K562 (cell line): Measurements from ENCODE around the gene CALU. TPM values are rescaled to one million over a fixed set of nuclear protein-coding genes. Genes with fewer than 3 reads are reported as not detected.

Experiments used
- CBFA2T2 ChIP-seq: fragments of 450-650 bp; conservative IDR thresholded peaks from 2 replicates; pipeline ENCODE4 v1.6.1; 2017; ENCODE audit warnings: mild to moderate bottlenecking
- EP400 ChIP-seq: fragments of 450-650 bp; IDR thresholded peaks from 2 replicates; pipeline ENCODE4 v1.6.1; 2017; ENCODE audit warnings: antibody characterized with exemption, mild to moderate bottlenecking, moderate library complexity
- EWSR1 ChIP-seq: fragments of 450-650 bp; IDR thresholded peaks from 2 replicates; pipeline ENCODE4 v1.6.1; 2018; ENCODE audit warnings: borderline replicate concordance, mild to moderate bottlenecking, low read depth, moderate library complexity; ENCODE audit not compliant: partially characterized antibody
- NUFIP1 ChIP-seq: fragments of 450-650 bp; IDR thresholded peaks from 2 replicates; pipeline ENCODE4 v1.6.1; 2018; ENCODE audit not compliant: partially characterized antibody
- SIN3B ChIP-seq: fragments of 450-650 bp; IDR thresholded peaks from 2 replicates; pipeline ENCODE4 v1.6.1; 2017; ENCODE audit warnings: low read depth, mild to moderate bottlenecking, moderate library complexity
- SP1 ChIP-seq: sonication (generic); formaldehyde crosslinking; IDR thresholded peaks from 2 replicates; pipeline ENCODE4 v1.8.1; 2022; ENCODE audit warnings: mild to moderate bottlenecking, missing genetic modification reagents
- THRAP3 ChIP-seq: fragments of 450-650 bp; IDR thresholded peaks from 2 replicates; pipeline ENCODE4 v1.6.1; 2016; ENCODE audit warnings: mild to moderate bottlenecking, inconsistent platforms, borderline replicate concordance
- ZBED1 ChIP-seq: IDR thresholded peaks from 2 replicates; pipeline ENCODE4 v1.6.1; 2014
- ZFP1 ChIP-seq: fragments of 450-650 bp; formaldehyde crosslinking; IDR thresholded peaks from 2 replicates; pipeline ENCODE4 v1.4.0; 2020; ENCODE audit warnings: mild to moderate bottlenecking, mixed read lengths
- ZNF133 ChIP-seq: fragments of 250-450 bp; sonication (Bioruptor Pico); IDR thresholded peaks from 2 replicates; pipeline ENCODE4 v1.4.0; 2020; ENCODE audit warnings: mild to moderate bottlenecking
- ZNF165 ChIP-seq: fragments of 250-450 bp; sonication (Bioruptor Pico); IDR thresholded peaks from 2 replicates; pipeline ENCODE4 v1.4.0; 2020; ENCODE audit warnings: borderline replicate concordance
- polyA plus RNA-seq, 8 experiments: library from polyadenylated mRNA; depleted of rRNA in 4 of 8; stranded (reverse) in 5 of 8; unstranded in 3 of 8; fragments of >200 nt; fragmentation: Nextera tagmentation in 2 of 8; fragmentation: Illumina TruSeq in 1 of 8; extraction: Ambion mirVana in 2 of 8; extraction: Trizol in 1 of 8; gene quantifications; 2 replicates each; pipeline versions ENCODE4 v1.2.1 to v1.2.3, GENCODE V29; 2011 to 2014; ENCODE audit warnings: inconsistent platforms in 1 of 8, missing spikeins in 1 of 8
- total RNA-seq, 7 experiments: library from RNA; depleted of rRNA in 6 of 7; stranded (reverse); fragments of >200 nt in 6 of 7; fragmentation: Illumina TruSeq in 2 of 7; extraction: Trizol in 2 of 7; gene quantifications; 2 replicates each; pipeline versions ENCODE4 v1.2.1 to v1.2.3, GENCODE V29; 2011 to 2021; ENCODE audit warnings: low replicate concordance in 1 of 7
- TF ChIP-seq, protein P1 (sequence below), 2 experiments: fragments of 450-650 bp; IDR thresholded peaks; 2 replicates each; pipeline ENCODE4 v1.6.1; 2018; ENCODE audit warnings: mild to moderate bottlenecking in 2 of 2, low read depth in 1 of 2; ENCODE audit not compliant: partially characterized antibody in 2 of 2
- TF ChIP-seq, protein P2 (sequence below): fragments of 250-450 bp; sonication (Bioruptor Pico); IDR thresholded peaks from 2 replicates; pipeline ENCODE4 v1.8.0; 2021; ENCODE audit warnings: borderline replicate concordance, mild to moderate bottlenecking, moderate library complexity; ENCODE audit not compliant: poor library complexity, severe bottlenecking
- TF ChIP-seq, protein P3 (sequence below): fragments of 450-650 bp; IDR thresholded peaks from 2 replicates; pipeline ENCODE4 v1.6.1; 2016; ENCODE audit warnings: borderline replicate concordance
- TF ChIP-seq, protein P4 (sequence below): fragments of 250-450 bp; sonication (Bioruptor Pico); IDR thresholded peaks from 2 replicates; pipeline ENCODE4 v1.8.0; 2021; ENCODE audit warnings: moderate library complexity, mild to moderate bottlenecking, inconsistent platforms
- TF ChIP-seq, protein P5 (sequence below): sonication (generic); formaldehyde crosslinking; IDR thresholded peaks from 2 replicates; pipeline ENCODE4 v1.8.0; 2022; ENCODE audit warnings: mild to moderate bottlenecking, low read depth, missing genetic modification reagents
- TF ChIP-seq, protein P6 (sequence below), 2 experiments: fragments of 450-650 bp in 1 of 2; sonication (generic) in 1 of 2; formaldehyde crosslinking in 1 of 2; IDR thresholded peaks in 1 of 2; conservative IDR thresholded peaks in 1 of 2; 2 replicates each; pipeline versions ENCODE4 v1.6.1 to v1.8.1; 2016 to 2023; ENCODE audit warnings: mild to moderate bottlenecking in 2 of 2, moderate library complexity in 2 of 2, inconsistent platforms in 1 of 2, missing genetic modification reagents in 1 of 2

Gene CALU
- total and polyA plus RNA-seq, 9 of the 15 experiments (the other 6 are each of a cell fraction or from before 2014, with no cell fraction given), result 166 to 286 (median 215) TPM

DNA sequence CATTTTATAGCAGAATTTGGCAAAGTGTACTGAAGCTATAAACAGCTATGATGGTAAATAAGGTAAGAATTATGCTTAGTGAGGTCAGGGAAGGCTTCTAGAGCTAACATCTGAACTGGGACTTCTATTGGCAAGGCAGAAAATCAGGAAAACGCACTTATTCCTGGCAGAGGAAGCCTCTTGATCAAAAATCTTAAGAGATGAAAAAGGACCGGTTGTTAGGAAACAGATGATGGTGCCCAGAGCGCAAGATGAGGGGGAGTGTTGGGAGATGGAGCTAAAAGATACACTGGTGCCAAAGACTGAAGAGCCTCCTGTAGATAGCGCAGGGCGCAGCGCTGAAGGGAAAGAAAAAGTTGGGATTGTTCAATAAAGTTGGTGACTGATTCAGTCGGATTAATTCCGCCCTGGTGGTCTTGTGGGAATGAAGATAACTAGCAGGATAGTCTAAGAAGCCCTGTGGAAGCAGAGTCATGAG, 550 bp upstream of the CALU start (continued):
- TF ChIP-seq EP400 (no peak), NUFIP1 (no peak), THRAP3 (no peak; the same call in 1 of the 2 replicates), ZBED1 (no peak), ZNF165 (CRISPR knock-in tag) (no peak), SP1 (CRISPR knock-in tag) (no peak), SIN3B (no peak), ZNF133 (CRISPR knock-in tag) (no peak), EWSR1 (no peak), ZFP1 (CRISPR knock-in tag) (no peak; the same call in 1 of the 2 replicates), CBFA2T2 (no peak)
- TF ChIP-seq, protein P1, sequence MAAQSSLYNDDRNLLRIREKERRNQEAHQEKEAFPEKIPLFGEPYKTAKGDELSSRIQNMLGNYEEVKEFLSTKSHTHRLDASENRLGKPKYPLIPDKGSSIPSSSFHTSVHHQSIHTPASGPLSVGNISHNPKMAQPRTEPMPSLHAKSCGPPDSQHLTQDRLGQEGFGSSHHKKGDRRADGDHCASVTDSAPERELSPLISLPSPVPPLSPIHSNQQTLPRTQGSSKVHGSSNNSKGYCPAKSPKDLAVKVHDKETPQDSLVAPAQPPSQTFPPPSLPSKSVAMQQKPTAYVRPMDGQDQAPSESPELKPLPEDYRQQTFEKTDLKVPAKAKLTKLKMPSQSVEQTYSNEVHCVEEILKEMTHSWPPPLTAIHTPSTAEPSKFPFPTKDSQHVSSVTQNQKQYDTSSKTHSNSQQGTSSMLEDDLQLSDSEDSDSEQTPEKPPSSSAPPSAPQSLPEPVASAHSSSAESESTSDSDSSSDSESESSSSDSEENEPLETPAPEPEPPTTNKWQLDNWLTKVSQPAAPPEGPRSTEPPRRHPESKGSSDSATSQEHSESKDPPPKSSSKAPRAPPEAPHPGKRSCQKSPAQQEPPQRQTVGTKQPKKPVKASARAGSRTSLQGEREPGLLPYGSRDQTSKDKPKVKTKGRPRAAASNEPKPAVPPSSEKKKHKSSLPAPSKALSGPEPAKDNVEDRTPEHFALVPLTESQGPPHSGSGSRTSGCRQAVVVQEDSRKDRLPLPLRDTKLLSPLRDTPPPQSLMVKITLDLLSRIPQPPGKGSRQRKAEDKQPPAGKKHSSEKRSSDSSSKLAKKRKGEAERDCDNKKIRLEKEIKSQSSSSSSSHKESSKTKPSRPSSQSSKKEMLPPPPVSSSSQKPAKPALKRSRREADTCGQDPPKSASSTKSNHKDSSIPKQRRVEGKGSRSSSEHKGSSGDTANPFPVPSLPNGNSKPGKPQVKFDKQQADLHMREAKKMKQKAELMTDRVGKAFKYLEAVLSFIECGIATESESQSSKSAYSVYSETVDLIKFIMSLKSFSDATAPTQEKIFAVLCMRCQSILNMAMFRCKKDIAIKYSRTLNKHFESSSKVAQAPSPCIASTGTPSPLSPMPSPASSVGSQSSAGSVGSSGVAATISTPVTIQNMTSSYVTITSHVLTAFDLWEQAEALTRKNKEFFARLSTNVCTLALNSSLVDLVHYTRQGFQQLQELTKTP (IDR thresholded peaks at IDR 0.05; ENCODE audit: low read depth in 1 of 2, partially characterized antibody in 2 of 2), result peak; percentile 75 to 92
- TF ChIP-seq, protein P2, sequence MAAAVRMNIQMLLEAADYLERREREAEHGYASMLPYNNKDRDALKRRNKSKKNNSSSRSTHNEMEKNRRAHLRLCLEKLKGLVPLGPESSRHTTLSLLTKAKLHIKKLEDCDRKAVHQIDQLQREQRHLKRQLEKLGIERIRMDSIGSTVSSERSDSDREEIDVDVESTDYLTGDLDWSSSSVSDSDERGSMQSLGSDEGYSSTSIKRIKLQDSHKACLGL, result no peak
- TF ChIP-seq, protein P3, sequence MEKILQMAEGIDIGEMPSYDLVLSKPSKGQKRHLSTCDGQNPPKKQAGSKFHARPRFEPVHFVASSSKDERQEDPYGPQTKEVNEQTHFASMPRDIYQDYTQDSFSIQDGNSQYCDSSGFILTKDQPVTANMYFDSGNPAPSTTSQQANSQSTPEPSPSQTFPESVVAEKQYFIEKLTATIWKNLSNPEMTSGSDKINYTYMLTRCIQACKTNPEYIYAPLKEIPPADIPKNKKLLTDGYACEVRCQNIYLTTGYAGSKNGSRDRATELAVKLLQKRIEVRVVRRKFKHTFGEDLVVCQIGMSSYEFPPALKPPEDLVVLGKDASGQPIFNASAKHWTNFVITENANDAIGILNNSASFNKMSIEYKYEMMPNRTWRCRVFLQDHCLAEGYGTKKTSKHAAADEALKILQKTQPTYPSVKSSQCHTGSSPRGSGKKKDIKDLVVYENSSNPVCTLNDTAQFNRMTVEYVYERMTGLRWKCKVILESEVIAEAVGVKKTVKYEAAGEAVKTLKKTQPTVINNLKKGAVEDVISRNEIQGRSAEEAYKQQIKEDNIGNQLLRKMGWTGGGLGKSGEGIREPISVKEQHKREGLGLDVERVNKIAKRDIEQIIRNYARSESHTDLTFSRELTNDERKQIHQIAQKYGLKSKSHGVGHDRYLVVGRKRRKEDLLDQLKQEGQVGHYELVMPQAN, result peak; percentile 64; the same call in 1 of the 2 replicates
- TF ChIP-seq, protein P4, sequence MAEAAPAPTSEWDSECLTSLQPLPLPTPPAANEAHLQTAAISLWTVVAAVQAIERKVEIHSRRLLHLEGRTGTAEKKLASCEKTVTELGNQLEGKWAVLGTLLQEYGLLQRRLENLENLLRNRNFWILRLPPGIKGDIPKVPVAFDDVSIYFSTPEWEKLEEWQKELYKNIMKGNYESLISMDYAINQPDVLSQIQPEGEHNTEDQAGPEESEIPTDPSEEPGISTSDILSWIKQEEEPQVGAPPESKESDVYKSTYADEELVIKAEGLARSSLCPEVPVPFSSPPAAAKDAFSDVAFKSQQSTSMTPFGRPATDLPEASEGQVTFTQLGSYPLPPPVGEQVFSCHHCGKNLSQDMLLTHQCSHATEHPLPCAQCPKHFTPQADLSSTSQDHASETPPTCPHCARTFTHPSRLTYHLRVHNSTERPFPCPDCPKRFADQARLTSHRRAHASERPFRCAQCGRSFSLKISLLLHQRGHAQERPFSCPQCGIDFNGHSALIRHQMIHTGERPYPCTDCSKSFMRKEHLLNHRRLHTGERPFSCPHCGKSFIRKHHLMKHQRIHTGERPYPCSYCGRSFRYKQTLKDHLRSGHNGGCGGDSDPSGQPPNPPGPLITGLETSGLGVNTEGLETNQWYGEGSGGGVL, result no peak
- TF ChIP-seq, protein P5, sequence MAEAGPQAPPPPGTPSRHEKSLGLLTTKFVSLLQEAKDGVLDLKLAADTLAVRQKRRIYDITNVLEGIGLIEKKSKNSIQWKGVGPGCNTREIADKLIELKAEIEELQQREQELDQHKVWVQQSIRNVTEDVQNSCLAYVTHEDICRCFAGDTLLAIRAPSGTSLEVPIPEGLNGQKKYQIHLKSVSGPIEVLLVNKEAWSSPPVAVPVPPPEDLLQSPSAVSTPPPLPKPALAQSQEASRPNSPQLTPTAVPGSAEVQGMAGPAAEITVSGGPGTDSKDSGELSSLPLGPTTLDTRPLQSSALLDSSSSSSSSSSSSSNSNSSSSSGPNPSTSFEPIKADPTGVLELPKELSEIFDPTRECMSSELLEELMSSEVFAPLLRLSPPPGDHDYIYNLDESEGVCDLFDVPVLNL (CRISPR knock-in tag), result no peak
- TF ChIP-seq, protein P6, sequence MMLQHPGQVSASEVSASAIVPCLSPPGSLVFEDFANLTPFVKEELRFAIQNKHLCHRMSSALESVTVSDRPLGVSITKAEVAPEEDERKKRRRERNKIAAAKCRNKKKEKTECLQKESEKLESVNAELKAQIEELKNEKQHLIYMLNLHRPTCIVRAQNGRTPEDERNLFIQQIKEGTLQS (IDR thresholded peaks at IDR 0.05), result no peak
- TF ChIP-seq, protein P6 (CRISPR knock-in tag; conservative IDR thresholded peaks at IDR 0.05), result no peak
